Measurements from ENCODE around the gene RPS6KC1.

DNA sequence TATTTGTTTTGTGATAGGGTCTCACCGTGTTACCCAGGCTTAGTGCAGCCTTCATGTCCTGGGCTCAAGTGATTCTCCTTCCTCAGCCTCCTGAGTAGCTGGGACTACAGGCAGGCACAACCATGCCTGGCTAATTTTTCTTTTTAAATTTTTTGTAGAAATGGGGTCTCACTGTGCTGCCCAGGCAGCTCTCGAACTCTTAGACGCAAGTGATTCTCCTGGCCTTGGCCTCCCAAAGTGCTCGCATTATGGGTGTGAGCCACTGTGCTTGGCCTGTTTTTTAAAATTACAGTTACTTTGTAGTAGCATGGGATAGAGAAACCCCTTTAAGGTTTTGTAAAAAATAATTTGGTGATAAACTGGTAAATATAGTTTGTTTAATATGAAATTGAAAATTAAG, 69.9 kb downstream of the RPS6KC1 start:
- TF ChIP-seq CTCF (IDR thresholded peaks at IDR 0.05) (no peak), POLR2A (IDR thresholded peaks at IDR 0.05) (no peak), EP300 (IDR thresholded peaks at IDR 0.05) (no peak)

Measured in ovary (tissue), 3 donors.